HG03575 (cell line): ENCODE data around the gene HECTD4.
"Not testable (repeated sequence)": the region's sequence is repeated elsewhere in the genome, so short reads cannot be mapped to it uniquely, and the experiment has no call there.

Experiments used
- ATAC-seq: cut with Tn5 transposase; IDR thresholded peaks from one replicate; pipeline ENCODE4 v1.9.1; 2021; ENCODE audit not compliant: unreplicated experiment, insufficient number of reproducible peaks, low FRiP score; ENCODE audit errors: extremely low read depth

The HECTD4 gene

GRCh38 chr12:112296183-112296582, 86.0 kb downstream of the HECTD4 start:
- ATAC-seq: no peak

GRCh38 chr12:112294793-112295192, 87.4 kb downstream of the HECTD4 start:
- no peak for ATAC-seq

- no peak for ATAC-seq
Measured at GRCh38 chr12:112288638-112289037, 93.6 kb downstream of the HECTD4 start.

- ATAC-seq: no peak
Measured at GRCh38 chr12:112285600-112286401, 96.4 kb downstream of the HECTD4 start.

GRCh38 chr12:112283546-112283945, 98.7 kb downstream of the HECTD4 start:
- ATAC-seq: no peak

GRCh38 chr12:112282920-112283319, 99.3 kb downstream of the HECTD4 start:
- ATAC-seq: no peak

GRCh38 chr12:112275836-112276235, 106.4 kb downstream of the HECTD4 start:
- no peak for ATAC-seq

GRCh38 chr12:112275207-112275606, 107.0 kb downstream of the HECTD4 start:
- no peak for ATAC-seq

- no peak for ATAC-seq
Measured at GRCh38 chr12:112270673-112271072, 111.6 kb downstream of the HECTD4 start.

- no peak for ATAC-seq
Measured at GRCh38 chr12:112266473-112266872, 115.8 kb downstream of the HECTD4 start.

- ATAC-seq: no peak
Measured at GRCh38 chr12:112261559-112261958, 120.7 kb downstream of the HECTD4 start.

- ATAC-seq: no peak
Measured at GRCh38 chr12:112258926-112259325, 123.3 kb downstream of the HECTD4 start.

- ATAC-seq: no peak
Measured at GRCh38 chr12:112256780-112257179, 125.5 kb downstream of the HECTD4 start.

GRCh38 chr12:112252184-112252583, 130.0 kb downstream of the HECTD4 start:
- no peak for ATAC-seq

- not testable (repeated sequence) for ATAC-seq
Measured at GRCh38 chr12:112244902-112245301, 137.3 kb downstream of the HECTD4 start.

GRCh38 chr12:112243255-112244110, 138.7 kb downstream of the HECTD4 start:
- ATAC-seq: no peak

- ATAC-seq: no peak
Measured at GRCh38 chr12:112241176-112241575, 141.1 kb downstream of the HECTD4 start.

- ATAC-seq: no peak
Measured at GRCh38 chr12:112239881-112240280, 142.3 kb downstream of the HECTD4 start.

GRCh38 chr12:112239020-112239419, 143.2 kb downstream of the HECTD4 start:
- no peak for ATAC-seq

- no peak for ATAC-seq
Measured at GRCh38 chr12:112238441-112238840, 143.8 kb downstream of the HECTD4 start.
